Choroid plexus epithelial cell (primary cell): ENCODE data around the gene CBX5.
"Not testable (repeated sequence)": the region's sequence is repeated elsewhere in the genome, so short reads cannot be mapped to it uniquely, and the experiment has no call there.

Experiments used
- DNase-seq: peaks from one replicate; pipeline ENCODE4 v3.0.0-alpha.2; 2010; ENCODE audit warnings: low read depth
- H3K4me3 ChIP-seq: 2 replicates; pipeline ENCODE4 v1.5.1; 2011; ENCODE audit warnings: low read depth, mild to moderate bottlenecking, control low read depth, low read length, moderate library complexity
- TF ChIP-seq, protein P1 (sequence below): conservative IDR thresholded peaks from 2 replicates; pipeline ENCODE4 v1.5.1; 2011; ENCODE audit warnings: low read depth, mild to moderate bottlenecking, control low read depth, inconsistent platforms, low read length, moderate library complexity

Gene CBX5

GRCh38 chr12:54279632-54280467, at the start of gene CBX5:
Gene CBX5, minus strand, starts transcription at chr12:54280122. Its CDS starts 22,472 bp downstream, at chr12:54257650.
- peak within 1 kb of the TSS; percentile 95 for H3K4me3 ChIP-seq
- TF ChIP-seq, protein P1, sequence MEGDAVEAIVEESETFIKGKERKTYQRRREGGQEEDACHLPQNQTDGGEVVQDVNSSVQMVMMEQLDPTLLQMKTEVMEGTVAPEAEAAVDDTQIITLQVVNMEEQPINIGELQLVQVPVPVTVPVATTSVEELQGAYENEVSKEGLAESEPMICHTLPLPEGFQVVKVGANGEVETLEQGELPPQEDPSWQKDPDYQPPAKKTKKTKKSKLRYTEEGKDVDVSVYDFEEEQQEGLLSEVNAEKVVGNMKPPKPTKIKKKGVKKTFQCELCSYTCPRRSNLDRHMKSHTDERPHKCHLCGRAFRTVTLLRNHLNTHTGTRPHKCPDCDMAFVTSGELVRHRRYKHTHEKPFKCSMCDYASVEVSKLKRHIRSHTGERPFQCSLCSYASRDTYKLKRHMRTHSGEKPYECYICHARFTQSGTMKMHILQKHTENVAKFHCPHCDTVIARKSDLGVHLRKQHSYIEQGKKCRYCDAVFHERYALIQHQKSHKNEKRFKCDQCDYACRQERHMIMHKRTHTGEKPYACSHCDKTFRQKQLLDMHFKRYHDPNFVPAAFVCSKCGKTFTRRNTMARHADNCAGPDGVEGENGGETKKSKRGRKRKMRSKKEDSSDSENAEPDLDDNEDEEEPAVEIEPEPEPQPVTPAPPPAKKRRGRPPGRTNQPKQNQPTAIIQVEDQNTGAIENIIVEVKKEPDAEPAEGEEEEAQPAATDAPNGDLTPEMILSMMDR = no peak
- DNase-seq = peak; percentile 100

DNA sequence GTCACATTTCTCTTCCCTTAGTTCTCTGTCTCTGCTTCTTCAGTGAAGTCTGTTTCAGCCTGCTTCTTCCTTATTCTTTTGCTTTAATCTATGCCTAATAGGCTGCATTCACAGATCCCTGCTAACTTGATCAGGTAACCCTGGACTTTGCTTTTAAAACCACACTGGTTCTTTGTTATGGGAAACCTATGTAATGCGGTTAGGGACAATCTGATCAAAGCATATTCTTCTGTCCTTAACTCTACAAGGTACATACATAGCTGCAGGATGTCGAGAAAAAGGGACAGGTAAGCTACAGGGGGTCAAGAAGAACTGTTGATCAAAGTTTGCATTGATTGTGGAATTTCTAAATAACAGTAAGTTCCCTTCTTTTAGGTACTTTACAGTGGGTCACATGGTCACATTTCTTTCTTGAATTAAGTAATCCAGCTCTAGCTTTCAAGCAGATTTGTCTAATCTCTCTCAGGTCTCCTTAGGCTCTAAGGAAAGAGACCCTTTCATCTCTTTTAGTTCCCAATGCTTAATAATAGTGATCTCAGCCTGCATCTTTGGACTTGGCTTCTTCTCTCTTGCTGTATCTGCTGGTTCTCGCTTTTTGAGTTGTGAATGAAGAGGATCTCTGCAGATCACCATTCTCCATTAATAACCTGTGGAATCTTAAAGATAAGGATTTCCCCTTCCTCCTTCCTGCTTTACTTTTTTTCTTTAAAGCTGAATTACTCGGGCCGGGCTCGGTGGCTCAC, 48.8 kb upstream of the CBX5 start:
- DNase-seq = no peak
- H3K4me3 ChIP-seq = no peak overlapping the region
- TF ChIP-seq, protein P1 = no peak

- DNase-seq = not testable (repeated sequence)
- peak overlapping the region; percentile 68 for H3K4me3 ChIP-seq
Observed at GRCh38 chr12:54325442-54326109, 45.7 kb upstream of the CBX5 start.

- TF ChIP-seq, protein P1 = peak; percentile 89
- peak; percentile 100 for DNase-seq
- H3K4me3 ChIP-seq = peak within 1 kb of the TSS; percentile 68
Observed at GRCh38 chr12:54324617-54325441, 44.9 kb upstream of the CBX5 start, which contains the start of gene COPZ1. Gene COPZ1, plus strand, starts transcription at chr12:54325131. Its CDS starts 33 bp downstream, at chr12:54325164.

GRCh38 chr12:54321363-54321762, 41.4 kb upstream of the CBX5 start:
- TF ChIP-seq, protein P1 = no peak
- H3K4me3 ChIP-seq = no peak overlapping the region
- DNase-seq = no peak

DNA sequence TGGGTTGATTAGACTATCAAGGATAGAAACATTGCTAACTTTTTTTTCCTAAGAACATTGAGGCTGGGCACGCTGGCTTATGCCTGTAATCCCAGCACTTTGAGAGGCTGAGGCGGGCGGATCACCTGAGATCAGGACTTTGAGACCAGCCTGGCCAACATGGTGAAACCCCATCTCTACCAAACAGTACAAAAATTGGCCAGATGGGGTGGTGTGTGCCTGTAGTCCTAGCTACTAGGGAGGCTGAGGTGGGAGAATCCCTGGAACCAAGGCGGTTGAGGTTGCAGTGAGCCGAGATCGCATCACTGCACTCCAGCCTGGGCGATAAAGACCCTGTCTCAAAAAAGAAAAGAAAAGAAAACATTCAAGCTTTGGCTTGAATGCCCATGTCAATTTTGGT, 32.4 kb upstream of the CBX5 start:
- not testable (repeated sequence) for DNase-seq, H3K4me3 ChIP-seq

- TF ChIP-seq, protein P1 = no peak
- H3K4me3 ChIP-seq = no peak overlapping the region
- no peak for DNase-seq
Observed at GRCh38 chr12:54311051-54311450, 31.1 kb upstream of the CBX5 start.
